Measurements from ENCODE around the gene STAT2.

GRCh38 chr12:56361487-56362129 is 1.7 kb upstream of the STAT2 start:
- TF ChIP-seq POLR2A (IDR thresholded peaks at IDR 0.05; ENCODE audit: low read length) (no peak), GATA1 (IDR thresholded peaks at IDR 0.05; ENCODE audit: low read depth, low read length) (no peak)

Measured in erythroblast (primary cell).